SU-DHL-6 (cell line): ENCODE results near the gene CUL7.

Source experiments
- EZH2phosphoT487 ChIP-seq: fragments of 200-600 bp; sonication (generic), shearing (Covaris generic); conservative IDR thresholded peaks from 2 replicates; pipeline ENCODE4 v1.6.1; 2018; ENCODE audit warnings: mild to moderate bottlenecking, antibody characterized with exemption, low read length, moderate library complexity, mixed read lengths
- TF ChIP-seq, protein P1 (sequence below): fragments of 200-600 bp; sonication (generic); IDR thresholded peaks from one replicate; pipeline ENCODE4 v1.5.1; 2017; ENCODE audit warnings: antibody characterized with exemption, mild to moderate bottlenecking, low read length, moderate library complexity; ENCODE audit not compliant: insufficient read depth, poor library complexity, severe bottlenecking

GRCh38 chr6:43045371-43045930 is 8.2 kb downstream of the CUL7 start:
- TF ChIP-seq, protein P1, sequence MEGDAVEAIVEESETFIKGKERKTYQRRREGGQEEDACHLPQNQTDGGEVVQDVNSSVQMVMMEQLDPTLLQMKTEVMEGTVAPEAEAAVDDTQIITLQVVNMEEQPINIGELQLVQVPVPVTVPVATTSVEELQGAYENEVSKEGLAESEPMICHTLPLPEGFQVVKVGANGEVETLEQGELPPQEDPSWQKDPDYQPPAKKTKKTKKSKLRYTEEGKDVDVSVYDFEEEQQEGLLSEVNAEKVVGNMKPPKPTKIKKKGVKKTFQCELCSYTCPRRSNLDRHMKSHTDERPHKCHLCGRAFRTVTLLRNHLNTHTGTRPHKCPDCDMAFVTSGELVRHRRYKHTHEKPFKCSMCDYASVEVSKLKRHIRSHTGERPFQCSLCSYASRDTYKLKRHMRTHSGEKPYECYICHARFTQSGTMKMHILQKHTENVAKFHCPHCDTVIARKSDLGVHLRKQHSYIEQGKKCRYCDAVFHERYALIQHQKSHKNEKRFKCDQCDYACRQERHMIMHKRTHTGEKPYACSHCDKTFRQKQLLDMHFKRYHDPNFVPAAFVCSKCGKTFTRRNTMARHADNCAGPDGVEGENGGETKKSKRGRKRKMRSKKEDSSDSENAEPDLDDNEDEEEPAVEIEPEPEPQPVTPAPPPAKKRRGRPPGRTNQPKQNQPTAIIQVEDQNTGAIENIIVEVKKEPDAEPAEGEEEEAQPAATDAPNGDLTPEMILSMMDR, result no peak
- TF ChIP-seq EZH2phosphoT487, result no peak
